ENCODE results near the gene MRGPRF.

The MRGPRF gene, protein sequence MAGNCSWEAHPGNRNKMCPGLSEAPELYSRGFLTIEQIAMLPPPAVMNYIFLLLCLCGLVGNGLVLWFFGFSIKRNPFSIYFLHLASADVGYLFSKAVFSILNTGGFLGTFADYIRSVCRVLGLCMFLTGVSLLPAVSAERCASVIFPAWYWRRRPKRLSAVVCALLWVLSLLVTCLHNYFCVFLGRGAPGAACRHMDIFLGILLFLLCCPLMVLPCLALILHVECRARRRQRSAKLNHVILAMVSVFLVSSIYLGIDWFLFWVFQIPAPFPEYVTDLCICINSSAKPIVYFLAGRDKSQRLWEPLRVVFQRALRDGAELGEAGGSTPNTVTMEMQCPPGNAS

DNA sequence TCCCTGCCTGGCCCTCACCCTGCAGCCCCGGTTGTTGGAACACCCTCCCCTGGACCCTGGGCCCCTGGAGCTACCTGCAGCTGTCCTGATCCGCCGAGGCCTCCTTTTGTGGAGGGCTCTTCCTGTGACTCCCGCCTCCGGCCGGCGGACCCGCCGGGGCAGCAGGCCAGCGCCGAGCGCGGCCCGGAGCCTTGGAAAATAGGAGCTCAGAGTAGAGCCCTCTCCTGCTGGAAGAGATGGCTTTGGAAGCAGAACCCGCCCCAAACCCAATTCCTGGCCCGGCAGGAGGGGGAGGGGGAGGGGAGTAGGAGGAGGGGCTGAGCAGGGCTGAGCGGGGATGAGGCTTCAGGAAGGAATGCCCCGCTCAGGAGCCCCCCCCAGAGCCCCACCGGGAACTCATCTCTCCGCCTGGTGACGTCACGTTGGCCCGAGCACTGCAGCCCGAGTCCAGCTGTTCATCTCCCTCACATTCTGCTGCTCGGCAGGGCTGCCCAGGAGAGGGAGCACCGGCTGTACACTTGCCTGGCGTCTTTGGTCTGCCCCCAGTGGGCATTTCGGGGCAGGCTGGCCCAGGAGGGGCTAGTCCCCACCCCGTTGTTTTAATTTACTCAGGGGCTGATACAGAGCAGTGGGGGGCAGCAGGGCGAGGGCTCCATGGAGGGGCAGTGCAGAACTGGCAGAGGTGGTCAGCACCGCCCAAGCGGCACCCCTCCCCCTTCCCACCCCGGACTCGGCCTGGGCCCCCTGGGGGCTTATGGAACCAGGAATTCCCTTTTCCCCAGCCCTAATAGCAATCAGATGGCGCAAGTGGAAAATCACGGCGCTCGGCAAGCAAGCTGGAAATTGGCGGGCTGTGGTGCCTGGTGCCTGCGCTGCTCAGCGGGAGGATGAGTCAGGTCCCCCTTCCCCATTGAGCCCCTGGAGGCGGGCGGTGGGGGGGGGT lies at the start of gene MRGPRF:
Gene MRGPRF, minus strand, starts transcription at position 238 of the 943 bp plus-strand sequence. CDS start 3,345 bp downstream, outside the sequence.
- DNase-seq (ENCODE audit: low read depth) = peak; percentile 49

DNA sequence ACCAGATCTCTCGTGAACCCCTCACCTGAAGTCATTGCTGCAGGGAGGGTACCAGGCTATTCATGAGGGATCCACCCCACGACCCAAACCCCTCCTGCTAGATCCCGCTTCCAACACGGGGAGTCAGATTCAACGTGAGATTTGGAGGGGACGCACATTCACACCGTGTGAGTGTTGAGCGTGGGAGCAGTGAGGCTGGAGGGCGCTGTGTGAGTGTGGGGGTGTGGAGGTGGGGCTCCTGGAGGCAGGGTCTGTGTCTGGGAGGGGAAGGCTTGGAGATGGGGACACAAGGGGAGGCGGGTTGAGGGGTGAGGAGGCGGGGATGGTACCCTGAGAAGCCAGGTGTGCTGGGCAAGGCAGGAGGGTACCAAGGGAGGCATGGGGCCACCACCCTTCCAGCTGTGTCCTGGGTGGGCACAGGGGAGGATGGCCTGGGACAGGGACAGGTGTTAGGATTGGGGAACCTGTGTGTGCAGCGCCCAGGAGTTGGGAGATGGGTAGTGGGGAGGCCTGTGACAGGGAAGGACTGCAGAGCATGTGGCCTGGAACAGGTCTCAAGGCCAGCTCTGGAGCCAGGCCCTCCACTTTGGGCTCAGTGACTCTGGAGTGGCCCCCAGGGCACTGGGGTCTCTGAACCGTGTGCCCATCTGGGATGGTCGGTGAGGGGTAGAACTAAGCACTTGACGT lies 49.3 kb upstream of the MRGPRF start:
- no peak for DNase-seq (ENCODE audit: low read depth)

DNA sequence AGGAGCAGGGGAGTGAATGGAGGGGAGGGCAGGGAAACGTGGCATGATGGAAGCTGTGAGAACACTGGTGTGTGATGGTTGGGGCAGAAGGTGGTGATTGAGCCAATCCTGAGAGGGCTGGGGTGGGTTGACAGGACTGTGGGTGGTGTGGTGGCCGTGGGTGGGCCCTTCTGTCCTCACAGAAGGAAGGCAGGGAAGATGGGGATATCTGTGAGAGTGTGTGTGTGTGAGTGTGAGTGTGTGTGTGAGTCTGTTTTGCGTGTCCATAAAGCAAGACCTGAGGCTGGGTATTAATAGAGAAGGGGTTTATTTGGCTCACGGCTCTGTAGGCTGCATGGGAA lies 48.6 kb upstream of the MRGPRF start:
- no peak for DNase-seq (ENCODE audit: low read depth)

DNA sequence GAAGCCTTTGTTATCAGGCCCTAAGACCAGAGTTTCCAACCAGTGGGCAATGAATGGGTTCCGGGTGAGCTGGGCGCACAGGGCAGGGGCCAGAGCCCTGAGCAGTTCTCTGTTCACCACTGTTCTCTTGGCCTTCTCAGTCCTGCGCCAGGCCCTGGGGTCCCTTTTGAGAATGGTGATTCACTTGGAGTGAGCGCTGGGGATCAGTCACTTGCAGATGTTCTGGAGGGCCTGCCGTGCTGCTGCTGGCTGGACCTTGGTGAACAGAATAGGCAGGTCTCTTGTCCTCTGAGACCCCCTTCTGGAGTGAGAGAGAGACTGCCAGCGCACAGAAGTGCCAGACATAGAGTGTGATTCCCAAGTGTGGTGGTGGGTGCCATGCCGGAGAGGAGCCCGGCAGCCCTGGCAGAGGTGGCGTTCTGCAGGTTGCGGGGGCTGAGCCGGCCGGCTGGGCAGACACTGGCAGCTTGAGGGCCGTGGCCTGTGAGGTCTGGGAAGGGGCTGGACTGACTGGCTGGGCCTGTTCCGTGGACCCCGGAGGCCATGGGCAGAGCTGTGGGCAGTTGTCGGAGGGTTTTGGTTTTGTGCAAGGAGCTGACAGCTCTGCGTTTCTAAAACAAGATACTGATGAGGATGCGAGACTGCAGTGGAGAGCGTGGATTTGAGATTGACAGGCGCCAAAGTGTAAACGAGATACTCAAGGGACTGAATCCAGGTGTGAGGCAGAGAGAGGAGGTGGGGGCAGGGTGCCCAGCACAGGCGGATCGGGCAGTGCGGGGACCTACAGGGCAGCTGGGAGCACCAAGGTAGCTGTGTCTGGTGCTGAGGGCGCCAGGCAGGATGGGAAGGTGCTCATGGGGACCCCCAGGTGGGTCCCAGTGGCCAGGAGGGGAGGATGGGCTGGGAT lies 48.0 kb upstream of the MRGPRF start:
- DNase-seq (ENCODE audit: low read depth) = no peak

DNA sequence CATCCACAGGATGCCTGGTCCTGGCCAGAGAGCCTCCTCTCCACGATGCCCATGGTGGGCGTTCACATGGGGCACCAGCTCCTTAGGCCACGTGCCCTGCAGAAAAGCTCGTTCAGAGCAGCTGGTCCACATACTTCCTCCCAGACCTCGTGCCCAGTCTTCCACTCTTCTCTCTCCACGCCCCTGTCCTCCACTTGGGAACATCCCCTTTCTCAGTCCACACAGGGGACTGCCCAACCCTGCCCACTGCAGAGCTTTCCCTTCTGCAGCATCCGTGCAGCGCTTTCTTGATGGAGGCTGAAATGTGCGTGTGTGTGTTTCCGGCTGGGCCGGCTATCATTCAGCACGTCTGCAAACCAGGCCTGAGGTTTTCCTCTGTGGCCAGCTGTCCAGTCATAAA lies 46.9 kb upstream of the MRGPRF start:
- no peak for DNase-seq (ENCODE audit: low read depth)

DNA sequence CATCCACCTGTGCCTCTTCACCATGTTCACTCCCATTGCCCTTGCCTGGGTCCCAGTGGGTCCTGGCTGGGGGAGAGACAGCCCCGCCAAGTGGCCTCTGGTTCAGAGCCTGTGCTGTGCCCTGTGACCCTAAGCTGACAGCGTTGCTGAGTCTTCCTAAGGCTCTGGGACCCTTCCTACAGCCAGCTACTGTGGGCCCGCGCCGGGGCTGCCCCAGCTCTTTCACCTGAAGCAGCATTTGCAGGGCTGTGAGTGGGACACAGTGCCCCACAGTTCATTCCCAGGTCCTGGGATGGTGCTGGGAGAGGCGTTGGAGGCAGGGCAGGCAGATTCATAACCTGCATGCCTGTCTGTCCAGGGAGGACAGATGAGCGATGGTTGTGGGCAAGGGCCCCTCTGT lies 46.4 kb upstream of the MRGPRF start:
- no peak for DNase-seq (ENCODE audit: low read depth)

DNA sequence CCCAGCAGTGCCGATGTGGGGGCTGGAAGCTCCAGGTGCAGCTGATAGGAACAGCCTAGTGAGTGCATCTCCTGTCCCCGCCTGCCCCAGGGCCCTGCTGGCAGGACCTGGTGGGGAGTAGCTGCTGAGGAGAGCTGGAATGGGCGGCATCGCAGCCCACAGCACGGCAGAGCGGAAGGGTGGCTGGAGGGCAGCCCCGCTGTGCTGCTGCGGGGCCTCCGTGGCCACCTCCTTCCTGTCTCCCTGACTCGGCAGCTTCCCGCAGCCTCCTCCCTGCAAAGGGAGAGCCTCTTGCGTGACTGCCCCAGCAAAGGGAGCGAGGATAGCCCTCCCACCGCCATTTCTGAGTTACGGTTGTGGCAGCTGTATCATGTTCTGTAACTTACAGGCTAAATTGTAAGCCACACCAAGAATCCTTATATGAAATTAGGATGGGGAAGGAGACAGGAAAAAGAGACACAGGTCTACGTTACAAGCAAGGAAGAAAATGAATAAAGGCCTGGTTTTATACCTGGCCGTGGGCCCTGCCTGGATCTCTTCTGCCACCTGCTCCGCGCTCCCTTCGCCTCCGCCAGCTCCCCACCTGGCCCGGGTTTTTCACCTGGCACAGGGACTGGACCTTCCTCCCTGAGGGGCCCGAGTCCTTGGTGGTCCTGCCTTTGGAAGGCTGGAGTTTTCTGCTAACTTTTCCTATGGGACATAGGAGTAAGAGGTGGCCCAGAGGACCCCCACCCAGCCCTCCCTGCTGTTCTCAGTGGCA lies 45.6 kb upstream of the MRGPRF start:
- DNase-seq (ENCODE audit: low read depth) = no peak

DNA sequence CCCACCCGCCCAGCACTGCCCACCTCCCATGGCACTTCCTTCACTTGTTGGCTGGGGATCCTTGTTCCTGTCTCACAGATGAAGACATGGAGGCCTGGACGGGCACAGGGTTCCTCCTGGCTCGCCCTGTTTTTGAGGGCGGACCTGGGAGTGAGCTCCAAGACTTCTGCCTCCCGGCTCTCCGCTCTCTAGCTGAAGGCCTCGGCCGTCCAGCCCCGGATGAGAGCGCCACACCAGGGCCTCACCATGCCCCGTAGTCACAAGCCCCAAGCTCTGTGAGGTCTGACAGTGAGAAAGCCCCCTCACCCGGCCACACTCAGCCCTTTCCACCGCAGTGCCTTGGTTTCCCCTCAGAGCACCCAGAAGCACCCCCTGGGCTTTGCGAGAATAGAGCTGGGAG lies 44.8 kb upstream of the MRGPRF start:
- DNase-seq (ENCODE audit: low read depth) = no peak

DNA sequence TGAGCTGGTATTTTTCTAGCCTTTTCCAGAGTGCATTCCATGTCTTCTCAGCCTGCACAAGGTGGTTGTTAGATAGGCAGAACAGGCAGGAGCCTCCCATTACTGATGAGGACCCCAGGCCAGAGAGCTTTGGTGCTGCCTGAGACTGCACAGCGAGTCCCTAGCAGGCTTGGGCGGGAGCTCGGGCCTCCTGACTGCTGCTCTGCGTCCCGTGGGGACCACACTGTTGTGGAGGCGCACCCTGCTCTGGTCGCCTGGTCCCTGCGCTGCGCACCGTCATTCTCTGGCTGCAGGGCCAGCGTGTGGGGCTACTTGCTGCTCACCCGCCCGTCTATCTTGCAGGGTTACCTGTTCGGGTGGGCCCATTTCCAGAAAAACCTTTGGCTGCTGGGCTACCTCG lies 44.2 kb upstream of the MRGPRF start:
- no peak for DNase-seq (ENCODE audit: low read depth)

DNA sequence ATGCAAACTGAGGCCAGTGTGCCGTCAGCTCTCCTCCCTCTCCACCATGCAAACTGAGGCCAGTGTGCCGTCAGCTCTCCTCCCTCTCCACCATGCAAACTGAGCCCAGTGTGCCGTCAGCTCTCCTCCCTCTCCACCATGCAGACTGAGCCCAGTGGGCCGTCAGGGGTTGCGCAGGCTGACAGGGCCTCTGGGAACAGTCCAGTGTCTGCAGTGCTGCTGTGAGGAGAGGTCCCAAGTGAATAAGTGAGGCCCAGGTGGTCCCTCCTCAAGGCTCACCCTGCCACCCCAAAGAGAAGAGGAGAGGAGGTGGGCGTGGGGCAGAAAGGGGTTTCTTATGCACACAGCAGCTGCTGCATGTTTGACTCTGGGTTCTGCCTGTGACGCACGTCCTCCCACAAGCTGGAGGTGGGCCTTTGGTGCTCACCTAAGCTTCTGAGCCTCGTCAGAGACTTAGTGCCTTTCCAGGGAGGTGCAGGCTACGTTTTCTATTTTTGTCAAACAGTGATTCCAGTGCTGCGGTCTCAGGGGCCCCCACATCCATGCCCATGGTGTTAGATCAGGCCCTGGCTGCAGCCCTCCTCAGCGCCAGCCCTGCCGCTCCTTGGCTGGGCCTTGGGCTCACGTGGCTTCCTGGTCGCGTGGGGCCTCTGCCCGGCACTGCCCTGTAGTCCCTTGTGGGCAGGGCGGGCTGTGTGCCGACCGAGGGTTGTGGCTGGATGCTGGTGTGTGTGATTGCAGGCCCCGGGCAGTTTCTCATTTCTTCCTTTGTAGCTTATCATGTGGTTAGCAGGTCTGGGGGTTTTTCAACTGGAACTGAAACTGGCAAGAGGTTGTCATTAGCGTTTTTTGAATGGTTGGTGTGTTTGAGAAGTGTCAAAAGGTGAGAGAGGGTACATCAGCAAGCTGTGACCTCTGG lies 42.8 kb upstream of the MRGPRF start:
- DNase-seq (ENCODE audit: low read depth) = no peak

DNA sequence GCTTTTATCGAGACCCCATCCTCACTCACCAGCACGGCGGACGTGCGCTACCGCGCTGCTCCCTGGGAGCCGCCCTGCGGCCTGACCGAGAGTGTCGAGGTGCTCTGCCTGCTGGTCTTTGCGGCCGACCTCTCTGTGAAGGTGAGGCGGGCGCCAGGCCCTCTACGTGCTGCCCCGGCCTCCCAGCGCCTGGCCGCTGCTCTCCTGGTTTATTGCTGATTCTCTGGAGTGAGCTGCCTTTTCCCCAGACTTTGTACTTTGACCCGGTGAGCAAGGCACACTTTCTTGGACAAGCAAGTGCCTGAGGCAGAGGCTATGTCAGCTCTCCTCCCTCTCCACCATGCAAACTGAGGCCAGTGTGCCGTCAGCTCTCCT lies 42.2 kb upstream of the MRGPRF start:
- DNase-seq (ENCODE audit: low read depth) = no peak

DNA sequence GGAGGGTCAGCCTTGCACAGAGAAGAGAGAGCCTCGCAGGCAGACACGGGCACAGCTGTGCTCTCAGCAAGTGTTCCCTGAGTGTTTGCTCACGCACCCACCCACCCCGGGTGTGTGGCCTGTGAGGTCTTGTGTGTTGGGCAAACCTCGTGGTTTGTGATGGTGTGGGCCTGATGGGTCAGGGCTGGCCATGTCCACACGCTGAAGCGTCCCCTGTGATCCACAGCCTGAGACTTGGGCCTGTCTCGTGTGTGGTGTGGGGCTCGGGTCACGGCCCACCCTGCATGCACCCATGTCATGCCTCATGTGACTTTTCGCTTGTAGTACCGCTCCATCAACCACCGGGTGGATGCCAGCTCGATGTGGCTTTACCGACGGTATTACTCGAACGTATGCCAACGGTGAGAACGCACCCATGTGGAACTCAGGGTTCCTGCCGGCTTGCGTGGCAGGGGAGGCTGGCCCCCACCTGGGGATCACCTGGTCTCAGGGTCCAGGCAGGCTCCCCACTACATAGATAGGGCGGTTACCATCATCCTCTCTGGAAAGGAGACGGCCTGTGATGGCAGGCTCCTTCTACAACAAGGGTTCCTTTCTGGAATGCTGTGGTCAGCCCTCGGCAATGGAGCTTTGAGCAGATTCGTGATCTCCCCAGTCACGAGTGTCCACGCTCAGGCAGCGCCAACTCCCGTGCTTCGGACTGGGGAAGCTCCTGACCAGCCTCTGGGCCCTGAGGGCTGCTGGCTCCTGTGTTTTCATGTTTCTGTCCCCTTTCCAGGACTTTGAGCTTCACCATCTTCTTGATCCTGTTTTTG lies 41.6 kb upstream of the MRGPRF start:
- DNase-seq (ENCODE audit: low read depth) = no peak

DNA sequence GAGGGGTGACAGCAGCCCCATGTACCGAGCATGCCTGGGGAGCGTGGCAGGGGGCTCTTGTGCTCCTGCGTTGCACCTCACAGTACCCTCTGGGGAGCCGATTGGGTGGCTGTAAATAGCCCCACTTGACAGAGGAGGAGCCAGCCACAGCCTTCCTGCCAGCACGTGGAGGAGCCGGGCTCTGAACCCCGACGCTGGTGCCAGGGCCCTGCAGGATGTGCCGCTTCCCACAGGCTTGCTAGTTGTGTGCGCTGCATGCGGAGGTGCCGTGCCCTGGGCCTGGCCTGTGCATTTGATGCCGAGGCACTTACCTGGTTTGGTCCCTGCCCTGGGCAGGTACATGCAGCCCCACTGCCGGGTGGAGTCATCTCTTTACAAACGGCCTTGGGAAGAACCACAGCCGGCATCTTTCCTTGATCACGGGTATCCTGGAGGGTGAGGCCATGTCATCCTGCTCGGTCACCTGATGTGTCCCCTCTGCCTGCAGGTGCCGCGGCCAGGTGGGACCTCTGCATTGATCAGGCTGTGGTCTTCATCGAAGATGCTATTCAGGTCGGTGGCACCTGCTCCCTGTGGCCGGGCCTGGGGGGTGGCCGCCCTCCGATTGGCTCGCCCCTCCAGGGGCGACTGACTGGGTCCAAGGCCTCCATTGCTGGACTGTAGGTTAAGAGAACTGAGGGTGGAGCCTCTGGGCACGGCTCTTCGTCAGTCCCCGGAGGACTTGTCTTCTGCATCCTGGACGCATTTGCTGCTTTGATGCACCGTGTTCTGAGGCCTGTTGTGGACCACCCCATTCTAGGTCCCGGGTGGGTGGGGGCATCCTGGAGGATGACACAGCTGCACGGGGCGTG lies 40.7 kb upstream of the MRGPRF start:
- DNase-seq (ENCODE audit: low read depth) = no peak

DNA sequence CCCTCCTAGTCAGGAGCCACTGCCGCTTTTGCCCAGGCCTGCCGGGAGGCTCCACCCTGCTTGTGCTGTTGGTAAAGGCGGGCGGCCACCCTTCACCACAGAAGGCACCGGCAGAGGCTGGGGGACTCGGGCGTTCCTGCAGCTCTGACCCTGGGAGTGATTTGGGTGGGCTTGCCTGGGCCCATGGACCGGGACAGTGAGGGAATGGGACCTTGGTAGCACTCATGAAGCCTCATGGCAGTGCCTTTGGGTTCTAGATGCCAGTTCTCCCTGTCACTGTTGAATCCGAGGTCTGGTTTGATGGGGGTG lies 40.1 kb upstream of the MRGPRF start:
- DNase-seq (ENCODE audit: low read depth) = no peak

DNA sequence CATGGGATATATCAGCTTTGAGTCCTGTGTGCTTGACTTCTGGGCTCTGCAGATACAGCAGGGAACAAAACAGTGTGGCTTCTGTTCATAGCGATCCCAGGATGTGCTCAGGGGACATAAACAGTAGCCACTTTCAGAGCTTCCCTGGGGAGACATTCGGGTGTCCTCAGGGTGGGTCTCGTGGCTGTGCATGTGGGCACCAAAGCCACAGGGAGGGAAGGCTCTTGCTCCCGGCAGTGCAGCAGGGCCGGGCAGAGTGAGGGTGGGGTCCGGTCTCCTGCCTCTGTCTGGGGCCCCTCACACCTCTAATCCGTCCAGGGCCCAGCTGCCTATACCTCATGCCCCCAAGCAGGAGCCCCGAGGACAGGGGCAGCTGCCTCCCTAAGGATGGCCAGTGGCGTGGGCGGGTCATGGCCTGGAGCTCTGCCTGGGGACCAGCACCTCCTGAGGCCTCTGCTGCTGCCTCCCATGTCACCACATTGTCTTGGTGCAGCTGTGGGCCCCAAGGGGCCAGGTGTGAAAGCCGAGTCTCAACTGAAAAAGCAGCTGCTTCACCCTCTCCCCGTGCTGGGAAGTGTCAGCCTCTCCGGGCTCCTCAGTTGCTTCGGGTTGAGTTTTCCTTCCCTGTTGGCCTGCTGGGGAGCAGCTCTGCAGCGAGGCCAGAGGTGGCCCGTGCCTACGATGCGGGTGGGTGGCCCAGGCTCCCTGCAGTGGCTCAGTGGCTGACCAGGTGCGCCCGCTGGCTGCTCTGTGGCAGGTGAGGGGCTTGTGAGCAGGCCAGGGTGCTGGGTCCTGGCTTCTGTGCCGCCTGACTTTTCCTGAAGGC lies 39.5 kb upstream of the MRGPRF start:
- no peak for DNase-seq (ENCODE audit: low read depth)

DNA sequence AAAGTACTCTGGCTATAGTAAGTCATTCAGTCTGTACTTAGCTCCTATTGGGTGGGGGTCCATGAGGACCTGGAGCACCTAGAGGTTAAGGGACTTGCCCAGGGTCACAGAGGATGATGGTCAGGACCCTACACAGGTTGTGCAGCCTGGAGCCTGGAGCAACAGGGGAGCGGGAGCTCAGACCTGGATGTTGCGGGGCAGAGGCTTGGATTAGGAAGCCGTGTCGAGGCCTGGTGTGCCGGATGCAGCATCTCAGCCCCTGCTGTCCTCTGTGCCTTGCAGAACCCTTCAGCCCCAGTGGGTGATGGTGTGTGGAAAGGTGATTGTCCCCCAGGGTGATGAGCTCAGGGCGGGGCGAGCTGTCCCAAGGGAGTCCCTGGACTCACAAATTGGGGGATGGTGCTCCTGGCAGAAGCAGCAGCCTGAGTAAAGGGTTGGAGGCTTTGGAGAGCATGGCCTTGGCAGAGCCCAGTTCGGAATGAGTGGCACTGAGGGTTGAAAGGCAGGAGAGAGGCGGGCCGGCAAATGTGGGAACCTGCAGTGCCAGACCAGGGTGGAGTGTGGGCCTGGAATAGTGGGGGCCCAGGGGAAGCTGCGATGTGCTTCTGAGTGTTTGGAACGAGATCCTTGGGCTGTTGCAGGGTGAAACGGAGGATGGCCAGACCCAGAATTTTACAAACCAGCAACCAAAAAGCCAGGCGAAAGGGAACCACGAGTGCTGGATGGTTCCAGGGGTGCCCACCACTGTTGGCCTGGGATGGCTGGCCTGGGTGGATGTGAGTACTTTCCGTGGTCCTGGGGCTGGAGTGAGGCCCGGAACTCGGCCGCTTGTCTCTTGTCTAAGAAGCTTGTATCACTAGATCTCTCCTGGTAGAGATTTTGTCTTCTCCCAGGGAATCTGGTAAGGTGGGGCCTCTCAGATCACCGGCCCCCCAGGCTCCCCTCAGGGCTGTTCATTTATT lies 38.6 kb upstream of the MRGPRF start:
- DNase-seq (ENCODE audit: low read depth) = no peak
